HepG2 (cell line): ENCODE results near the gene LRRC4C. TPM values are rescaled to one million over a fixed set of nuclear protein-coding genes. Genes with fewer than 3 reads are reported as not detected.

ENCODE experiments used
- ATAC-seq: fragments of 200-7000 bp; cut with Tn5 transposase; 3 replicates; pipeline ENCODE4 v1.9.1; 2020; ENCODE audit warnings: mild to moderate bottlenecking, moderate library complexity
- BruUV-seq: library from RNA; stranded (reverse); fragments of 400-500 nt; replicated peaks from 2 replicates; lab custom pipeline; 2021; lab: Mats Ljungman, UMichigan
- CTCF ChIA-PET: fragments of 300-600 bp; formaldehyde crosslinking; extraction: SDS; loops from one replicate; lab custom pipeline; 2021; ENCODE audit warnings: low total read pairs, inconsistent platforms, low intra/inter-chr PET ratio; lab: Yijun Ruan, JAX
- POLR2A ChIA-PET: fragments of 350-600 bp; sonication (Branson Sonifier 250); formaldehyde crosslinking; loops from one replicate; lab custom pipeline; 2020; ENCODE audit warnings: antibody characterized with exemption, inconsistent platforms; lab: Yijun Ruan, JAX
- DNase-seq: peaks from one replicate; pipeline ENCODE4 v3.0.0-alpha.2; 2015; ENCODE audit warnings: low spot score
- FAIRE-seq: peaks from 3 replicates; lab custom pipeline; 2011; peaks lifted over from hg19 to GRCh38; lab: Jason Lieb, UNC
- H2AFZ ChIP-seq: one replicate; pipeline ENCODE4 v1.6.1; 2011; ENCODE audit warnings: low read length, inconsistent platforms
- H3K27ac ChIP-seq: fragments of 300-600 bp; 3 replicates; pipeline ENCODE4 v1.8.0; 2011; ENCODE audit warnings: mixed run types, mild to moderate bottlenecking, mixed read lengths, low read length, inconsistent platforms; ENCODE audit not compliant: insufficient read depth; ENCODE audit errors: extremely low read length
- H3K27me3 ChIP-seq, 2 experiments: fragments of 200-600 bp in 1 of 2; 2 replicates in 1 of 2; 3 replicates in 1 of 2; pipeline versions ENCODE4 v1.6.0 to v1.8.0; 2011; ENCODE audit warnings: low read length in 2 of 2, mild to moderate bottlenecking in 2 of 2, moderate library complexity in 2 of 2, inconsistent platforms in 1 of 2; ENCODE audit not compliant: insufficient read depth in 2 of 2, control insufficient read depth in 1 of 2
- H3K36me3 ChIP-seq, 2 experiments: fragments of 200-600 bp in 1 of 2; replicated peaks in 1 of 2; 2 replicates in 1 of 2; 3 replicates in 1 of 2; pipeline versions ENCODE4 v1.5.1 to v1.8.0; 2011; ENCODE audit warnings: low read length in 2 of 2, inconsistent platforms in 1 of 2; ENCODE audit not compliant: insufficient read depth in 2 of 2, control insufficient read depth in 1 of 2
- H3K4me1 ChIP-seq: 2 replicates; pipeline ENCODE4 v1.5.1; 2012; ENCODE audit warnings: low read length, inconsistent platforms; ENCODE audit not compliant: insufficient read depth
- H3K4me2 ChIP-seq: 2 replicates; pipeline ENCODE4 v1.6.0; 2011; ENCODE audit warnings: low read depth, low read length, inconsistent platforms
- H3K4me3 ChIP-seq, 3 experiments: fragments of 200-600 bp in 1 of 3; sonication (generic), shearing (Covaris generic) in 1 of 3; replicated peaks in 1 of 3; 2 replicates each; pipeline ENCODE4 v1.5.1; 2011 to 2016; ENCODE audit warnings: low read length in 3 of 3, inconsistent platforms in 2 of 3, low read depth in 2 of 3, mild to moderate bottlenecking in 2 of 3, control low read depth in 1 of 3, mixed read lengths in 1 of 3; ENCODE audit not compliant: insufficient read depth in 1 of 3
- H3K79me2 ChIP-seq: one replicate; pipeline ENCODE4 v1.6.1; 2011; ENCODE audit warnings: low read length, inconsistent platforms; ENCODE audit not compliant: insufficient read depth
- H3K9ac ChIP-seq: 2 replicates; pipeline ENCODE4 v1.6.0; 2011; ENCODE audit warnings: mild to moderate bottlenecking, low read depth, low read length, inconsistent platforms; ENCODE audit not compliant: insufficient read depth
- H3K9me3 ChIP-seq: 2 replicates; pipeline ENCODE4 v1.5.1; 2012; ENCODE audit warnings: mild to moderate bottlenecking, low read length
- H4K20me1 ChIP-seq: 2 replicates; pipeline ENCODE4 v1.6.0; 2011; ENCODE audit warnings: inconsistent platforms, mild to moderate bottlenecking, low read length, moderate library complexity; ENCODE audit not compliant: insufficient read depth
- AKNA ChIP-seq: sonication (generic); formaldehyde crosslinking; IDR thresholded peaks from 2 replicates; pipeline ENCODE4 v1.4.0; 2020; ENCODE audit warnings: missing genetic modification reagents, borderline replicate concordance
- ZNF33B ChIP-seq: sonication (generic); formaldehyde crosslinking; IDR thresholded peaks from 2 replicates; pipeline ENCODE4 v1.5.1; 2020; ENCODE audit warnings: mild to moderate bottlenecking, missing genetic modification reagents
- ZNF512 ChIP-seq: sonication (generic); formaldehyde crosslinking; IDR thresholded peaks from 2 replicates; pipeline ENCODE4 v1.4.0; 2020; ENCODE audit warnings: mild to moderate bottlenecking, missing genetic modification reagents
- WGBS: methylation state at CpG from one replicate; pipeline ENCODE4 v1.1.6; 2017; ENCODE audit warnings: low lambda C conversion rate; 5-methylcytosine and 5-hydroxymethylcytosine counted together
- in situ Hi-C: cut with HindIII; loops from 2 replicates; pipeline ENCODE4 v1.10.0; 2017; ENCODE audit warnings: low pct_unique_long_range_greater_than_20kb; ENCODE audit not compliant: extremely low pct_ligation_motif_present
- intact Hi-C: fragments of 100-400 bp; cut with micrococcal nuclease; formaldehyde crosslinking; loops from one replicate; pipeline ENCODE4 v1.10.0; 2022; ENCODE audit not compliant: unreplicated experiment
- polyA plus RNA-seq, 8 experiments: library from polyadenylated mRNA; depleted of rRNA in 3 of 8; stranded (reverse) in 7 of 8; unstranded in 1 of 8; fragments of >200 nt; fragmentation: Illumina TruSeq in 4 of 8; extraction: Trizol in 4 of 8; gene quantifications; 2 replicates each; pipeline versions ENCODE4 v1.2.1 to v1.2.3, GENCODE V29; 2011 to 2016; ENCODE audit warnings: low read depth in 4 of 8, missing spikeins in 1 of 8, mixed read lengths in 1 of 8; ENCODE audit not compliant: insufficient read depth in 1 of 8
- total RNA-seq, 5 experiments: library from RNA; depleted of rRNA; stranded (reverse); fragments of >200 nt; fragmentation: Illumina TruSeq; extraction: Trizol; gene quantifications; 2 replicates each; pipeline ENCODE4 v1.2.3, GENCODE V29; 2016; ENCODE audit warnings: low read depth in 1 of 5

LRRC4C gene
- total and polyA plus RNA-seq, 2 of the 13 experiments (the other 11 are each of a cell fraction or from before 2014, with no cell fraction given): not detected

DNA sequence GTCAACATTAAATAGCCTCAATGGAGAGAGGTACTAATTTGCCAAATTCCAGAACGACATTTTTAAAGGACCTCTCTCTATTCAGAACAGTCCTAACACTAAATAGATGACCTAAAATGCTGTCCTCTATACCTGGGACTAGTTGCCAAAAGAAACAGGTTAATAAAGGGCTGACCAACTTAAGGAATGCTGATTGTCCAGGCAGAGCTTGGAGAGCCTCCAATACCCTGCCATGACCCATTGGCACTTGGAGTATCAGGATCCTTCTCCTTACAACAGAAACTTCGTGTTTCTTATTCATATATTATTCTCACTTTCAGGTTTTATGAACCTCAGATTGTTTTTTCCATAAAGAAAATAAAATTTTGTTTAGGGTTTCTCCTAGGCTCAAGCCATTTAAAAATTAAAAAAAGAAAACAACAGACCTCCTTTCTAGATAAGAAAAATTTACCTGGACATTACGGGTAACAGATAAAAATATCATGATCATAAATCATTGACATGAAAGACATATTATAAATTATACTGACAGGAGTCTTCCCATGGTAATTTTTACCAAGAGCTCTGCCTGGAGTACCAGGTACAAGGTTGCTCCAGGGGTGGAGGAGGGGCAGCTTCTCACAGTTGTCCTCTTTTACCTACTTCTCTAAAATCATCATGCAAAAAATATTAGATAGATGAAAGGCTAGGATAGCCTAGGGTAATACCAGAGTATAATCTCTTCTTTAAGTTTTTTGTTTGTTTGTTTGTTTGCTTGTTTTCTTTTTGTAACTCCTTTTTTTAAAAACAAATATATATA is 2.0 kb downstream of the LRRC4C start:
- Histone ChIP-seq H3K4me1 (no peaks in the 10 kb centered on the region), H3K9me3 (no peaks in the 10 kb centered on the region), H4K20me1 (no peaks in the 10 kb centered on the region), H3K27me3 (no peaks in the 10 kb centered on the region; a peak in 1 of 5 replicates), H2AFZ (no peak overlapping the region), H3K36me3 (no peaks in the 10 kb centered on the region), H3K9ac (no peak overlapping the region), H3K79me2 (no peaks in the 10 kb centered on the region), H3K27ac (no peak overlapping the region), H3K4me3 (no peak overlapping the region), H3K4me2 (no peak overlapping the region)
- ChIA-PET POLR2A (no interaction called here), CTCF (no interaction called here)
- no peak for ATAC-seq
- no peak for DNase-seq
- in situ Hi-C loops: loop anchor here (25.0 kb wide), 1 partner anchor 1830 kb away; no protein-coding TSS in a partner anchor
- no TSS peak for BruUV-seq
- TF ChIP-seq AKNA (CRISPR knock-in tag): no peak
- no peak for TF ChIP-seq ZNF512 (CRISPR knock-in tag)
- no peak for TF ChIP-seq ZNF33B (CRISPR knock-in tag)
- FAIRE-seq: no peak
- under 1% methylated on average over 3 of the region's 3 CpGs for WGBS
- intact Hi-C loops: no loop called here
